ENCODE data around the gene IYD. TPM values are rescaled to one million over a fixed set of nuclear protein-coding genes. Genes with fewer than 3 reads are reported as not detected.

The IYD gene
- polyA plus RNA-seq: under 1 TPM in 1 of 2 donors, not detected in 1; 0.01 TPM

DNA sequence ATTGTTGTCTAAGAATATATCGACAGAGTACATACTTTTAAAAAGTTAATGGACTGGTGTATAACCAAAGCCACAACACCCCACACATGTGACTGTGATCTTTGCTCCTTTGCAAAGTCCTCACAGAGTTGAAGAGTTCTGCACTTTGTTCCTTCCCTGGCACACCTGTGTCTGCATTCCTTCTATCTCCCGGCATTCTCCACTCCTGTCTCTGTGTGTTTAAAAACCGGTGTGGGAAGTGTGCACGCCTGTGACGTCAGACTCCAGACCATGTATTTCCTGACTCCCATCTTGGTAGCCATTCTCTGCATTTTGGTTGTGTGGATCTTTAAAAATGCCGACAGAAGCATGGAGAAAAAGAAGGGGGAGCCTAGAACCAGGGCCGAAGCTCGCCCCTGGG, at the start of gene IYD:
Gene IYD, plus strand, starts transcription at position 251 of the 400 bp plus-strand sequence. Its CDS starts 20 bp downstream, at position 271.
- H3K27ac ChIP-seq (ENCODE audit: low read depth in 2 of 2, low read length in 1 of 2): no peak within 1 kb of the TSS
- no peaks in the 10 kb centered on the region for H3K36me3 ChIP-seq (ENCODE audit: control insufficient read depth in 2 of 2, insufficient read depth in 2 of 2, low read length in 1 of 2)
- no peaks in the 10 kb centered on the region for H3K4me1 ChIP-seq (ENCODE audit: control insufficient read depth in 2 of 2, insufficient read depth in 2 of 2, low read length in 1 of 2)
- no peak within 1 kb of the TSS for H3K4me3 ChIP-seq (ENCODE audit: low read depth in 1 of 2, low read length in 2 of 2)
- no peaks in the 10 kb centered on the region for H3K9me3 ChIP-seq (ENCODE audit: control insufficient read depth in 2 of 2, insufficient read depth in 1 of 2, low read depth in 1 of 2, low read length in 1 of 2)
- H3K27me3 ChIP-seq (ENCODE audit: control insufficient read depth in 1 of 2, insufficient read depth in 2 of 2, low read length in 2 of 2): no peaks in the 10 kb centered on the region
- WGBS, 2 donors: 66 to 74% methylated on average over 8 of the region's 8 CpGs

DNA sequence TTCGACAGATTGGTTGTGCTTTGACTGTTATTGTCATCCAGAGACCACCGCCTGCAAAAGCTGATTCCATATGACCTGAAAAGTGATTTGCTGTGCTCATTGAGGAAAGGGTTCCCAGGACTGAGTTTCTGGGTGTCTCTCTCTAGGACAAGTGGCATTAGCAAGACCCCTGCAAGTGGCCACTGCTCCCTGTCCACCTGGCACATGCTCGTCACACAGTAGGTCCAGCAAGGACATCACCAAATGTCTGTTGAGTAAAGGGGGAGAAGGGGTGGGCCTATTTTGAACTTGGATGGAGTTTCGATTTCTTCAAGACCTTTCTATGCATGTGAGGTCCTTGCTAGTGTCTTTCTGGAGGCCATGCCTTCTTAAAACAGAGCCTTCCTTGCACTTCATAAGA, 48.9 kb upstream of the IYD start:
- H3K4me1 ChIP-seq (ENCODE audit: control insufficient read depth in 2 of 2, insufficient read depth in 2 of 2, low read length in 1 of 2): peaks cover 0 to 2% of the 10 kb centered on the region in 2 donors
- H3K27ac ChIP-seq (ENCODE audit: low read depth in 2 of 2, low read length in 1 of 2): no peak overlapping the region
- no peaks in the 10 kb centered on the region for H3K36me3 ChIP-seq (ENCODE audit: control insufficient read depth in 2 of 2, insufficient read depth in 2 of 2, low read length in 1 of 2)
- H3K4me3 ChIP-seq (ENCODE audit: low read depth in 1 of 2, low read length in 2 of 2): no peak overlapping the region
- H3K9me3 ChIP-seq (ENCODE audit: control insufficient read depth in 2 of 2, insufficient read depth in 1 of 2, low read depth in 1 of 2, low read length in 1 of 2): peaks cover 0 to 1% of the 10 kb centered on the region in 2 donors
- H3K27me3 ChIP-seq (ENCODE audit: control insufficient read depth in 1 of 2, insufficient read depth in 2 of 2, low read length in 2 of 2): no peaks in the 10 kb centered on the region
- WGBS, 2 donors: 93 to 95% methylated on average over 4 of the region's 4 CpGs

GRCh38 chr6:150320442-150320841, 48.4 kb upstream of the IYD start:
- no peaks in the 10 kb centered on the region for H3K27me3 ChIP-seq (ENCODE audit: control insufficient read depth in 1 of 2, insufficient read depth in 2 of 2, low read length in 2 of 2)
- WGBS, 2 donors: 75 to 76% methylated on average over 9 of the region's 9 CpGs

DNA sequence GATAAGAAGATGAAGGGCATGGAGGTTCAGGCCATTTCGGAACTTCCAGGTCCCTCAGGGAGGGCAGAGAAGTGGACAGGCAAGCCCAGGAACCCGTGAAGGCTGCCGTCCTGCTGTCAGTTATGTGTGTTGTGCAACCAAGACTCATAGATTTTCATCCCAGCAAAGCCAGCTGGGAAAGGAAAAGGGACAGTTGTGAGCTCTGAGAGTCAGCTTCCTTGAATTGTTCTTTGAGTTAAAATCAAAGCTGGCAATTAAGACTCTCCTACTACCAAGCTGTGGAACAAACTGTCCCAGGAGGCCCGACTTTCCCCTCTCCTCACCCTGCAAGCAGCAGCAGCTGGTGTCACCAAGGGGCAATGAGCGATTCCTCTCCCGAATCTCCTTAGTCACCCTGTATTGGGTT, 46.3 kb upstream of the IYD start:
- no peaks in the 10 kb centered on the region for H3K9me3 ChIP-seq (ENCODE audit: control insufficient read depth in 2 of 2, insufficient read depth in 1 of 2, low read depth in 1 of 2, low read length in 1 of 2)
- H3K27ac ChIP-seq (ENCODE audit: low read depth in 2 of 2, low read length in 1 of 2): no peak overlapping the region
- WGBS, 2 donors: 69 to 78% methylated on average over 6 of the region's 6 CpGs
- no peak overlapping the region for H3K4me3 ChIP-seq (ENCODE audit: low read depth in 1 of 2, low read length in 2 of 2)
- H3K4me1 ChIP-seq (ENCODE audit: control insufficient read depth in 2 of 2, insufficient read depth in 2 of 2, low read length in 1 of 2): peaks cover 0 to 2% of the 10 kb centered on the region in 2 donors
- no peaks in the 10 kb centered on the region for H3K36me3 ChIP-seq (ENCODE audit: control insufficient read depth in 2 of 2, insufficient read depth in 2 of 2, low read length in 1 of 2)
- no peaks in the 10 kb centered on the region for H3K27me3 ChIP-seq (ENCODE audit: control insufficient read depth in 1 of 2, insufficient read depth in 2 of 2, low read length in 2 of 2)

More at GRCh38 chr6:150320442-150320841, 48.4 kb upstream of the IYD start:
- peaks cover 0 to 2% of the 10 kb centered on the region in 2 donors for H3K4me1 ChIP-seq (ENCODE audit: control insufficient read depth in 2 of 2, insufficient read depth in 2 of 2, low read length in 1 of 2)
- no peaks in the 10 kb centered on the region for H3K36me3 ChIP-seq (ENCODE audit: control insufficient read depth in 2 of 2, insufficient read depth in 2 of 2, low read length in 1 of 2)
- no peak overlapping the region for H3K4me3 ChIP-seq (ENCODE audit: low read depth in 1 of 2, low read length in 2 of 2)
- H3K9me3 ChIP-seq (ENCODE audit: control insufficient read depth in 2 of 2, insufficient read depth in 1 of 2, low read depth in 1 of 2, low read length in 1 of 2): no peaks in the 10 kb centered on the region
- no peak overlapping the region for H3K27ac ChIP-seq (ENCODE audit: low read depth in 2 of 2, low read length in 1 of 2)

- H3K9me3 ChIP-seq (ENCODE audit: control insufficient read depth in 2 of 2, insufficient read depth in 1 of 2, low read depth in 1 of 2, low read length in 1 of 2): no peaks in the 10 kb centered on the region
- H3K27ac ChIP-seq (ENCODE audit: low read depth in 2 of 2, low read length in 1 of 2): no peak overlapping the region
- no peaks in the 10 kb centered on the region for H3K36me3 ChIP-seq (ENCODE audit: control insufficient read depth in 2 of 2, insufficient read depth in 2 of 2, low read length in 1 of 2)
- peaks cover 0 to 2% of the 10 kb centered on the region in 2 donors for H3K4me1 ChIP-seq (ENCODE audit: control insufficient read depth in 2 of 2, insufficient read depth in 2 of 2, low read length in 1 of 2)
- no peaks in the 10 kb centered on the region for H3K27me3 ChIP-seq (ENCODE audit: control insufficient read depth in 1 of 2, insufficient read depth in 2 of 2, low read length in 2 of 2)
- 84 to 85% methylated on average over 8 of the region's 8 CpGs for WGBS, 2 donors
- no peak overlapping the region for H3K4me3 ChIP-seq (ENCODE audit: low read depth in 1 of 2, low read length in 2 of 2)
Measured at GRCh38 chr6:150323205-150323604, 45.6 kb upstream of the IYD start.

- Histone ChIP-seq H3K4me3 (ENCODE audit: low read depth in 1 of 2, low read length in 2 of 2) (no peak overlapping the region), H3K4me1 (ENCODE audit: control insufficient read depth in 2 of 2, insufficient read depth in 2 of 2, low read length in 1 of 2) (peaks cover 0 to 2% of the 10 kb centered on the region in 2 donors), H3K27ac (ENCODE audit: low read depth in 2 of 2, low read length in 1 of 2) (no peak overlapping the region), H3K9me3 (ENCODE audit: control insufficient read depth in 2 of 2, insufficient read depth in 1 of 2, low read depth in 1 of 2, low read length in 1 of 2) (no peaks in the 10 kb centered on the region), H3K36me3 (ENCODE audit: control insufficient read depth in 2 of 2, insufficient read depth in 2 of 2, low read length in 1 of 2) (no peaks in the 10 kb centered on the region), H3K27me3 (ENCODE audit: control insufficient read depth in 1 of 2, insufficient read depth in 2 of 2, low read length in 2 of 2) (no peaks in the 10 kb centered on the region)
- WGBS, 2 donors: 89 to 90% methylated on average over 6 of the region's 6 CpGs
Measured at GRCh38 chr6:150324044-150324443, 44.8 kb upstream of the IYD start.

DNA sequence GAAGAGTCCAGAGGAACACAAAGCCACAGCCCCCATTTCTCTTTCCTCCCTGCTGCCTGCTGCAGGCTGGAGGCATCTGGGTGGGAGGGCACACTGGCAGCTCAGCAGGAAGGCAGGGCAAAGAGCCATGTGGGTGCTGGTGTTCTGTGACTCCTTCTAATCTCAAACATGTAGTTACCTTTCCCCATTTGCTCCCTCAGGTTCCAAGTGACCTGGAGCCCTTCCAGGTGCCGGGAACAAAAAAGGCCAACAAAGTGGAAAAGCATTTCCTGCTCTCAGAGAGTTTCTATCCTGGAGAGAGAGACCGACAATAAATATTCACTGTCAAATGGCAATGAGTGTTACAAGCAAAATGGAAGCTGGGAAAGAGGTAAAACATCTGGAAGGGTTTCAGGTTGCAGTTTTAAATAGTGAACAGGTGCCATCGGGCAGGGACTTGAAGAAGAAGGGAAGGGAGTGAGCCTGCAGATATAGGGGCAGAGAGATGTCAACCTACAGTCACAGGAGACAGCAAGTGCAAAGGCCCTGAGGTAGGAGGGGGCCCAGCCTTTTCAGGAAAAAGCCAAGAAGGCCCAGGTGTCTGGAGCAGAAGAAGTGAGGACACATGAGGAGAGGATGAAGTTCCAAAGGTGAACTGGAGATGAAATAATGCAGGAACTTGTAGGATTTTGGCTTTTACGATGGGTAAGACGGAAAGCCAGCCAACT, 43.6 kb upstream of the IYD start:
- 59 to 65% methylated on average over 5 of the region's 5 CpGs for WGBS, 2 donors
- H3K9me3 ChIP-seq (ENCODE audit: control insufficient read depth in 2 of 2, insufficient read depth in 1 of 2, low read depth in 1 of 2, low read length in 1 of 2): no peaks in the 10 kb centered on the region

DNA sequence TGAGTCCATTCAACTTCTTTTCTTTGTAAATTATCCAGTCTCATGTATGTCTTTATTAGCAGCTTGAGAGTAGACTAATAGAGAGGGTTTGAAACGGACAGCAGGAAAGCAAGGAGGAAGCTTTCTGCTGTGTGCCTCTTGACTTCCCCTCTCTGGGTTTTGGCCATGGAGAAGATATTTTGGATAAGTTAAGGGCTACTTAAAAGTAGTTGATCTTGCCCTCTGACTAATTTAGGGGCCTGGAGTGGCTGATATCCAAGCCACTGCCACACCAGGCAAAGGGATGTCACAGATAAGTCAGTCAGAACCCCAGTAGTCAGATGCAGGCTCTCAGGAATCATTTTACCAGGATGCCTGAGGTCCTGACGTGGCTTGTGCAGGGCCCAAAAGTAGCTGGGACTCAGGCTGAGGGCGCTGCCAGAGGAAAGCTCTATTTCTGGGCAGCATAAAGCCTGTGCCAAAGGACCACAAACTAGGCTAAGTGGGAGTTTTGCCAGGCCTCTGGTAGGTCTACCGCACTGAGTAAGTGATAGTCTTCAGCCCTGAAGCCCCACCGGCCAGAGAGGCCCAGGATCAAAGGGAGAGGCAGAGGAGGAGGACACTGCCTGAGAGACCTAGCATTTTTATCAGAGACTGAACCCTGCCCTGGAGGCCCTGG, 41.6 kb upstream of the IYD start:
- 86 to 87% methylated on average over 5 of the region's 5 CpGs for WGBS, 2 donors
- Histone ChIP-seq H3K4me1 (ENCODE audit: control insufficient read depth in 2 of 2, insufficient read depth in 2 of 2, low read length in 1 of 2) (peaks cover 0 to 2% of the 10 kb centered on the region in 2 donors), H3K9me3 (ENCODE audit: control insufficient read depth in 2 of 2, insufficient read depth in 1 of 2, low read depth in 1 of 2, low read length in 1 of 2) (no peaks in the 10 kb centered on the region), H3K27me3 (ENCODE audit: control insufficient read depth in 1 of 2, insufficient read depth in 2 of 2, low read length in 2 of 2) (no peaks in the 10 kb centered on the region), H3K27ac (ENCODE audit: low read depth in 2 of 2, low read length in 1 of 2) (no peak overlapping the region), H3K36me3 (ENCODE audit: control insufficient read depth in 2 of 2, insufficient read depth in 2 of 2, low read length in 1 of 2) (no peaks in the 10 kb centered on the region), H3K4me3 (ENCODE audit: low read depth in 1 of 2, low read length in 2 of 2) (no peak overlapping the region)

More for the DNA sequence above, 43.6 kb upstream of the IYD start:
- Histone ChIP-seq H3K27me3 (ENCODE audit: control insufficient read depth in 1 of 2, insufficient read depth in 2 of 2, low read length in 2 of 2) (no peaks in the 10 kb centered on the region), H3K36me3 (ENCODE audit: control insufficient read depth in 2 of 2, insufficient read depth in 2 of 2, low read length in 1 of 2) (no peaks in the 10 kb centered on the region), H3K4me3 (ENCODE audit: low read depth in 1 of 2, low read length in 2 of 2) (no peak overlapping the region), H3K4me1 (ENCODE audit: control insufficient read depth in 2 of 2, insufficient read depth in 2 of 2, low read length in 1 of 2) (peaks cover 0 to 2% of the 10 kb centered on the region in 2 donors), H3K27ac (ENCODE audit: low read depth in 2 of 2, low read length in 1 of 2) (no peak overlapping the region)

DNA sequence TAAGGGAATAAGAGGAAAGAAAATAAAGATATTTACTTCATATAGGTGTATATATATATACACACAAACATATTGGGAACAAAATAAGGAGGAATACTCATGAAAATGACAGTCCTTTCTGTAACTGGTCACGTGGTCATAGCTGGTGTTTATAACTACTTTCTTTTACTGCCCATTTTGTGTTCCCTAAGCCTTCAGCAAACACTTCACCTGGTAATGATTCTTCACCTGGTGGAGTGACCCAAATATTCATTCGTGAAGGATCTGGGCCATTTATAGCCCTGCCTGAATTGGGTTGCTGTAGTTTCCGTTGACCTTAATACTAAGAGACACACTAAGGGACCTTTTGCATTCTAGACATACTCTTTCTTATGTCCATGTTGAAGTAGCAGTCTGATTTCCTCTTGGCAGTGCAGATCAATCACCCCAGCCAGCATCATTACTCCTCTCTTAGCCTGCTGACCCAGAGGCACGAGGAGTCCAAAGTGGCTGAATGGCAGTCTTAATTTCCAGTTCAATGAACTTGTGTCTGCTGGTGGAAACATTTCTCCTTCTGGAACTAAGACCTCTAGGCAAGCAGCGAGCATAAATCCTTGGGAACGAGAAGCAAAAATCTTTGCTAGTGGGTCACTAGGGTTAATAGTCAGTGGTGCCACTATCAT, 39.9 kb upstream of the IYD start:
- WGBS, 2 donors: 82 to 91% methylated on average over 6 of the region's 6 CpGs
- peaks cover 0 to 2% of the 10 kb centered on the region in 2 donors for H3K4me1 ChIP-seq (ENCODE audit: control insufficient read depth in 2 of 2, insufficient read depth in 2 of 2, low read length in 1 of 2)
- H3K27ac ChIP-seq (ENCODE audit: low read depth in 2 of 2, low read length in 1 of 2): no peak overlapping the region

More for the DNA sequence above, 39.9 kb upstream of the IYD start:
- Histone ChIP-seq H3K27me3 (ENCODE audit: control insufficient read depth in 1 of 2, insufficient read depth in 2 of 2, low read length in 2 of 2) (no peaks in the 10 kb centered on the region), H3K4me3 (ENCODE audit: low read depth in 1 of 2, low read length in 2 of 2) (no peak overlapping the region), H3K36me3 (ENCODE audit: control insufficient read depth in 2 of 2, insufficient read depth in 2 of 2, low read length in 1 of 2) (no peaks in the 10 kb centered on the region), H3K9me3 (ENCODE audit: control insufficient read depth in 2 of 2, insufficient read depth in 1 of 2, low read depth in 1 of 2, low read length in 1 of 2) (no peaks in the 10 kb centered on the region)
